ENCODE results near the gene IBA57.

Gene IBA57

GRCh38 chr1:228231189-228231588 is 65.6 kb downstream of the IBA57 start:
- DNase-seq = no peak
- Histone ChIP-seq H3K4me3 (ENCODE audit: insufficient read depth, low read depth, low read length, poor library complexity, severe bottlenecking) (no peak overlapping the region), H3K27ac (ENCODE audit: insufficient read depth, low read length, poor library complexity, severe bottlenecking) (no peak overlapping the region), H3K36me3 (ENCODE audit: control insufficient read depth, insufficient read depth, low read length) (peaks cover 17% of the 10 kb centered on the region), H3K4me1 (ENCODE audit: control insufficient read depth, insufficient read depth, low read length, poor library complexity, severe bottlenecking) (no peaks in the 10 kb centered on the region), H3K9me3 (ENCODE audit: control insufficient read depth, low read length) (no peaks in the 10 kb centered on the region), H3K27me3 (replicated peaks; ENCODE audit: control insufficient read depth, insufficient read depth, low read length, poor library complexity, severe bottlenecking) (no peaks in the 10 kb centered on the region)

Data from effector memory CD4-positive, alpha-beta T cell (primary cell).